GM21737 (cell line): ENCODE results near the gene ITGAL.
"Not testable (repeated sequence)": the region's sequence is repeated elsewhere in the genome, so short reads cannot be mapped to it uniquely, and the experiment has no call there.

ENCODE experiments used
- ATAC-seq: cut with Tn5 transposase; IDR thresholded peaks from one replicate; pipeline ENCODE4 v1.9.1; 2021; ENCODE audit warnings: mild to moderate bottlenecking, moderate library complexity; ENCODE audit not compliant: unreplicated experiment

ITGAL gene

GRCh38 chr16:30539986-30540526, 67.5 kb downstream of the ITGAL start:
- ATAC-seq = not testable (repeated sequence)

GRCh38 chr16:30540916-30541464, 68.4 kb downstream of the ITGAL start:
- not testable (repeated sequence) for ATAC-seq

GRCh38 chr16:30541502-30542329, 69.2 kb downstream of the ITGAL start:
- no peak for ATAC-seq

- ATAC-seq = no peak
These were observed 70.5 kb downstream of the ITGAL start for GRCh38 chr16:30543067-30543466.

- no peak for ATAC-seq
These were observed 73.6 kb downstream of the ITGAL start for GRCh38 chr16:30546115-30546514.

GRCh38 chr16:30548416-30549253, 76.1 kb downstream of the ITGAL start:
- no peak for ATAC-seq

- no peak for ATAC-seq
These were observed 79.2 kb downstream of the ITGAL start for GRCh38 chr16:30551781-30552180.

GRCh38 chr16:30552956-30553355, 80.4 kb downstream of the ITGAL start:
- ATAC-seq = no peak

- ATAC-seq = no peak
These were observed 80.9 kb downstream of the ITGAL start for GRCh38 chr16:30553393-30553899.

- no peak for ATAC-seq
These were observed 82.2 kb downstream of the ITGAL start for GRCh38 chr16:30554557-30555314.

- no peak for ATAC-seq
These were observed 83.0 kb downstream of the ITGAL start for GRCh38 chr16:30555315-30556124.

- ATAC-seq = no peak
These were observed 83.6 kb downstream of the ITGAL start for GRCh38 chr16:30556125-30556473.

GRCh38 chr16:30557707-30557956, 85.1 kb downstream of the ITGAL start:
- no peak for ATAC-seq

- peak; percentile 87 for ATAC-seq
These were observed 85.6 kb downstream of the ITGAL start, which contains the start of gene ZNF764 for GRCh38 chr16:30557957-30558788. Gene ZNF764 (minus strand): TSS chr16:30558374. CDS start chr16:30558182, 192 bp downstream.

- no peak for ATAC-seq
These were observed 86.3 kb downstream of the ITGAL start for GRCh38 chr16:30558789-30559377.

- no peak for ATAC-seq
These were observed 87.1 kb downstream of the ITGAL start for GRCh38 chr16:30559690-30560089.

- ATAC-seq = no peak
These were observed 88.7 kb downstream of the ITGAL start for GRCh38 chr16:30561089-30561816.

- no peak for ATAC-seq
These were observed 89.5 kb downstream of the ITGAL start for GRCh38 chr16:30562021-30562420.
